HepG2 (cell line): ENCODE data around the gene CRAT. TPM values are rescaled to one million over a fixed set of nuclear protein-coding genes. Genes with fewer than 3 reads are reported as not detected.
A peak's percentile ranks its signal among the peaks of the same experiment; 100 is the strongest.

Experiments used
- ATM ChIP-seq: fragments of 450-650 bp; IDR thresholded peaks from 2 replicates; pipeline ENCODE4 v1.7.1; 2017; ENCODE audit warnings: mild to moderate bottlenecking, borderline replicate concordance
- CSRNP1 ChIP-seq: sonication (generic); formaldehyde crosslinking; IDR thresholded peaks from 2 replicates; pipeline ENCODE4 v1.8.1; 2023; ENCODE audit warnings: mild to moderate bottlenecking, missing genetic modification reagents
- E2F2 ChIP-seq: sonication (generic); formaldehyde crosslinking; IDR thresholded peaks from 2 replicates; pipeline ENCODE4 v1.4.0; 2020; ENCODE audit warnings: missing genetic modification reagents, borderline replicate concordance
- FOSL2 ChIP-seq: sonication (generic); formaldehyde crosslinking; IDR thresholded peaks from 2 replicates; pipeline ENCODE4 v1.4.0; 2020; ENCODE audit warnings: missing genetic modification reagents
- KIAA2018 ChIP-seq: sonication (generic); formaldehyde crosslinking; IDR thresholded peaks from 2 replicates; pipeline ENCODE4 v1.5.0; 2020; ENCODE audit warnings: mild to moderate bottlenecking, missing genetic modification reagents, borderline replicate concordance
- KLF11 ChIP-seq: IDR thresholded peaks from 2 replicates; pipeline ENCODE4 v1.6.1; 2016; ENCODE audit warnings: missing compliant biosample characterization
- NFYB ChIP-seq: sonication (generic); formaldehyde crosslinking; IDR thresholded peaks from 2 replicates; pipeline ENCODE4 v1.4.0; 2020; ENCODE audit warnings: missing genetic modification reagents
- PITX1 ChIP-seq: sonication (generic); formaldehyde crosslinking; IDR thresholded peaks from 2 replicates; pipeline ENCODE4 v1.5.1; 2020; ENCODE audit warnings: mild to moderate bottlenecking, missing genetic modification reagents
- STAT6 ChIP-seq: sonication (generic); formaldehyde crosslinking; IDR thresholded peaks from 2 replicates; pipeline ENCODE4 v1.4.0; 2020; ENCODE audit warnings: missing genetic modification reagents, mild to moderate bottlenecking, borderline replicate concordance
- TAF15 ChIP-seq: fragments of 200-400 bp; formaldehyde crosslinking; IDR thresholded peaks from one replicate; pipeline ENCODE4 v1.6.1; 2018; ENCODE audit warnings: mild to moderate bottlenecking, low read depth, low read length; ENCODE audit not compliant: poor library complexity, severe bottlenecking
- ZNF350 ChIP-seq: sonication (generic); formaldehyde crosslinking; IDR thresholded peaks from 2 replicates; pipeline ENCODE4 v1.4.0; 2020; ENCODE audit warnings: mild to moderate bottlenecking, low read depth, missing genetic modification reagents, borderline replicate concordance
- ZNF431 ChIP-seq: sonication (generic); formaldehyde crosslinking; IDR thresholded peaks from 2 replicates; pipeline ENCODE4 v1.9.0; 2022; ENCODE audit warnings: missing genetic modification reagents, low read depth, mild to moderate bottlenecking, borderline replicate concordance
- ZNF768 ChIP-seq: sonication (generic); formaldehyde crosslinking; IDR thresholded peaks from 2 replicates; pipeline ENCODE4 v1.4.0; 2020; ENCODE audit warnings: missing genetic modification reagents
- ZNF782 ChIP-seq: sonication (generic); formaldehyde crosslinking; IDR thresholded peaks from 2 replicates; pipeline ENCODE4 v1.4.0; 2020; ENCODE audit warnings: missing genetic modification reagents, mild to moderate bottlenecking, borderline replicate concordance
- ZNF792 ChIP-seq: IDR thresholded peaks from 2 replicates; pipeline ENCODE4 v1.6.1; 2016
- polyA plus RNA-seq, 8 experiments: library from polyadenylated mRNA; depleted of rRNA in 3 of 8; stranded (reverse) in 7 of 8; unstranded in 1 of 8; fragments of >200 nt; fragmentation: Illumina TruSeq in 4 of 8; extraction: Trizol in 4 of 8; gene quantifications; 2 replicates each; pipeline versions ENCODE4 v1.2.1 to v1.2.3, GENCODE V29; 2011 to 2016; ENCODE audit warnings: low read depth in 4 of 8, missing spikeins in 1 of 8, mixed read lengths in 1 of 8; ENCODE audit not compliant: insufficient read depth in 1 of 8
- total RNA-seq, 5 experiments: library from RNA; depleted of rRNA; stranded (reverse); fragments of >200 nt; fragmentation: Illumina TruSeq; extraction: Trizol; gene quantifications; 2 replicates each; pipeline ENCODE4 v1.2.3, GENCODE V29; 2016; ENCODE audit warnings: low read depth in 1 of 5

Gene CRAT
- total and polyA plus RNA-seq, 2 of the 13 experiments (the other 11 are each of a cell fraction or from before 2014, with no cell fraction given), result 26.1 to 26.6 TPM

DNA sequence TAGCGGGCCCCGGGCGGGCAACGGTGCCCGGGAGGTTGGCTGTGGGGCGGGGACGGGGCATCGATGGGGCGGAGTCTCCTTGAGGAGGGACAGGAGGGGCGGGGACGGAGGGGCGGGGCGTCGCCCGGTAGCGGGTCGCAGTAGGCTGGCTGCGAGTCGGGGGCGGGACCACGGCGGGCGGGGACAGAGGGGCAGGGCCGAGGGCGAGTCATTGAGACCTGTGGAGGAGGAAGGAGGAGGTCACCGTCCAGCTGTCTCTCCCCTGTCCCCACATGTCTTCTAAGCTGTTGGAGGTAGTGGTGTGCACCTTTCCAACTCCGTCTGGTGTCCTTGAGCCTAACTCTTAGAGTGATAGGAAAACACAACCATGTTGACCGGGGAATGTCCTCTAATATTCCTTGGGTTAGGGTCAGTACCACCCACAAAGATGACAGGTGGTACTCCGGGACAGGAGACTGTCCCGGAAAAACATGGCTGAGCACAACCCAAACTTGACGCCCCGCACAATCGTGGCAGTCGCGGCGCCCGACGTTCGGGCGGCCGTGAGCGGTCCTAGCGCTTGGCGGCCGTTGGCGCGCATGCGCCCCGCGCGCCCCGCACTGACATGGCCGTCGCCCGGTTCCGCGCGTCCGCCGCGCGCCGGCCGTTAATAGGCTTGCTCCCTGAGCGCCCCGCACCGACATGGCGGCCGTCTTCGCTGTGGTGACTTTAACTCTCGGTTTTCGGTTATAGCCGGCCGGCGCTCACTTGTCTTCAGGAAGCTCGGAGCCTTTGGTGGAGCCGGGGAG lies at the start of gene CRAT, which contains the start of gene PTPA (continued):
- TF ChIP-seq KIAA2018 (CRISPR knock-in tag) (no peak), ZNF782 (CRISPR knock-in tag) (no peak), KLF11 (CRISPR knock-in tag) (no peak), NFYB (peak; percentile 36; the same call in 1 of the 2 replicates), ZNF792 (CRISPR knock-in tag) (no peak; the same call in 1 of the 2 replicates), PITX1 (no peak), STAT6 (CRISPR knock-in tag) (no peak), ZNF350 (CRISPR knock-in tag) (no peak), CSRNP1 (no peak), ZNF431 (CRISPR knock-in tag) (peak; percentile 19; the same call in 1 of the 2 replicates), TAF15 (no peak), ZNF768 (CRISPR knock-in tag) (no peak), FOSL2 (CRISPR knock-in tag) (peak; percentile 59; the same call in 1 of the 2 replicates), ATM (no peak), E2F2 (no peak)
